Hepatocyte (in vitro differentiated cells): Measurements from ENCODE around the gene MAP4K5. TPM values are rescaled to one million over a fixed set of nuclear protein-coding genes. Genes with fewer than 3 reads are reported as not detected.
A peak's percentile ranks its signal among the peaks of the same experiment; 100 is the strongest.

Experiments
- DNase-seq: peaks from one replicate; pipeline ENCODE4 v3.0.0-alpha.2; 2016; ENCODE audit warnings: low spot score
- H2AFZ ChIP-seq: fragments of 200-600 bp; sonication (generic); 2 replicates; pipeline ENCODE4 v1.6.0; 2016; ENCODE audit warnings: antibody characterized with exemption, mild to moderate bottlenecking
- H3K27ac ChIP-seq: fragments of 200-600 bp; sonication (generic); 2 replicates; pipeline ENCODE4 v1.5.1; 2016; ENCODE audit warnings: mild to moderate bottlenecking
- H3K27me3 ChIP-seq: fragments of 200-600 bp; sonication (generic); 2 replicates; pipeline ENCODE4 v1.6.1; 2016
- H3K36me3 ChIP-seq: fragments of 200-600 bp; sonication (generic); replicated peaks from 2 replicates; pipeline ENCODE4 v1.5.1; 2016; ENCODE audit warnings: low read depth; ENCODE audit not compliant: insufficient read depth
- H3K4me1 ChIP-seq: fragments of 200-600 bp; sonication (generic); 2 replicates; pipeline ENCODE4 v1.5.1; 2016; ENCODE audit warnings: mild to moderate bottlenecking, moderate library complexity; ENCODE audit not compliant: insufficient read depth
- H3K4me2 ChIP-seq: fragments of 200-600 bp; sonication (generic); 2 replicates; pipeline ENCODE4 v1.6.0; 2016
- H3K4me3 ChIP-seq: fragments of 200-600 bp; sonication (generic); 2 replicates; pipeline ENCODE4 v1.5.1; 2016; ENCODE audit warnings: mild to moderate bottlenecking
- H3K79me2 ChIP-seq: fragments of 200-600 bp; sonication (generic); 2 replicates; pipeline ENCODE4 v1.6.0; 2017; ENCODE audit warnings: mild to moderate bottlenecking
- H3K9me2 ChIP-seq: fragments of 200-600 bp; sonication (generic); replicated peaks from 2 replicates; pipeline ENCODE4 v1.6.0; 2017; ENCODE audit warnings: mild to moderate bottlenecking; ENCODE audit not compliant: insufficient read depth
- H3K9me3 ChIP-seq: fragments of 200-600 bp; sonication (generic); 2 replicates; pipeline ENCODE4 v1.5.1; 2016; ENCODE audit warnings: low read depth, mild to moderate bottlenecking
- H4K20me1 ChIP-seq: fragments of 200-600 bp; sonication (generic); 2 replicates; pipeline ENCODE4 v1.6.0; 2016; ENCODE audit warnings: mild to moderate bottlenecking; ENCODE audit not compliant: insufficient read depth, poor library complexity, severe bottlenecking
- EZH2 ChIP-seq: fragments of 200-600 bp; sonication (generic); IDR thresholded peaks from 2 replicates; pipeline ENCODE4 v1.6.1; 2016; ENCODE audit warnings: antibody characterized with exemption, mild to moderate bottlenecking, borderline replicate concordance
- EZH2phosphoT487 ChIP-seq: fragments of 200-600 bp; sonication (generic); IDR thresholded peaks from one replicate; pipeline ENCODE4 v1.6.1; 2018; ENCODE audit warnings: antibody characterized with exemption, mild to moderate bottlenecking, low read depth, moderate library complexity; ENCODE audit not compliant: unreplicated experiment, severe bottlenecking
- WGBS: methylation state at CpG from one replicate; pipeline ENCODE4 v1.1.6; 2016; ENCODE audit warnings: low lambda C conversion rate; ENCODE audit errors: missing lambda C conversion rate; 5-methylcytosine and 5-hydroxymethylcytosine counted together
- polyA plus RNA-seq: library from polyadenylated mRNA; unstranded; fragments of >200 nt; fragmentation: Nextera tagmentation; extraction: Ambion mirVana; gene quantifications from 2 replicates; pipeline ENCODE4 v1.2.1, GENCODE V29; 2016
- total RNA-seq: library from RNA; depleted of rRNA; stranded (reverse); fragments of >200 nt; gene quantifications from 2 replicates; pipeline ENCODE4 v1.2.3, GENCODE V29; 2014
- TF ChIP-seq, protein P1 (sequence below): fragments of 200-600 bp; sonication (generic); IDR thresholded peaks from 2 replicates; pipeline ENCODE4 v1.5.1; 2016; ENCODE audit warnings: antibody characterized with exemption, mild to moderate bottlenecking; ENCODE audit not compliant: poor library complexity

The MAP4K5 gene
- total and polyA plus RNA-seq, 2 experiments from 2014 or later: 41.0 to 98.6 TPM

DNA sequence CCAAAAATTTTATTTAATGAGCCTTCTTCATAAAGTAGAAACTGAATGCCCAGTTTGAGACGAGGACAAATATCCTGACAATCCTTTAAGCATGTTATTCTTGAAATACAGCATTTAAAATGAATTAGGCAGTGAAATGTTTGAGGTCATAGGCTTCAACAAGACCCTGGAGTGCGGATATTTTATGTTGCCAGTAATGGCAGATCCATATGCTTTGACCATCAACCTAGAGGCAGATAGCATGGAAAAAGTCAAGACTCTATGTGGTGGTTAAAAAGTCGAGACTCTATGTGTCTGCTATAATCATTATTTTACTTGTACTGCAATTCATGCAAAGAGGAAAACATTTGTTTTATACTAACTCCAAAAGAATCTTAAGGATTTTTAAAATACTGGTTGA, 2.0 kb upstream of the MAP4K5 start:
- no peak overlapping the region for H2AFZ ChIP-seq
- H3K4me1 ChIP-seq: peaks cover 12% of the 10 kb centered on the region
- WGBS: 91% methylated on average over 3 of the region's 3 CpGs
- H4K20me1 ChIP-seq: peaks cover 22% of the 10 kb centered on the region
- H3K4me2 ChIP-seq: no peak overlapping the region
- H3K9me2 ChIP-seq: no peaks in the 10 kb centered on the region
- peaks cover 28% of the 10 kb centered on the region for H3K79me2 ChIP-seq
- no peak overlapping the region for H3K27ac ChIP-seq
- TF ChIP-seq EZH2phosphoT487 (no peak), EZH2 (no peak)
- TF ChIP-seq, protein P1, sequence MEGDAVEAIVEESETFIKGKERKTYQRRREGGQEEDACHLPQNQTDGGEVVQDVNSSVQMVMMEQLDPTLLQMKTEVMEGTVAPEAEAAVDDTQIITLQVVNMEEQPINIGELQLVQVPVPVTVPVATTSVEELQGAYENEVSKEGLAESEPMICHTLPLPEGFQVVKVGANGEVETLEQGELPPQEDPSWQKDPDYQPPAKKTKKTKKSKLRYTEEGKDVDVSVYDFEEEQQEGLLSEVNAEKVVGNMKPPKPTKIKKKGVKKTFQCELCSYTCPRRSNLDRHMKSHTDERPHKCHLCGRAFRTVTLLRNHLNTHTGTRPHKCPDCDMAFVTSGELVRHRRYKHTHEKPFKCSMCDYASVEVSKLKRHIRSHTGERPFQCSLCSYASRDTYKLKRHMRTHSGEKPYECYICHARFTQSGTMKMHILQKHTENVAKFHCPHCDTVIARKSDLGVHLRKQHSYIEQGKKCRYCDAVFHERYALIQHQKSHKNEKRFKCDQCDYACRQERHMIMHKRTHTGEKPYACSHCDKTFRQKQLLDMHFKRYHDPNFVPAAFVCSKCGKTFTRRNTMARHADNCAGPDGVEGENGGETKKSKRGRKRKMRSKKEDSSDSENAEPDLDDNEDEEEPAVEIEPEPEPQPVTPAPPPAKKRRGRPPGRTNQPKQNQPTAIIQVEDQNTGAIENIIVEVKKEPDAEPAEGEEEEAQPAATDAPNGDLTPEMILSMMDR: no peak
- H3K4me3 ChIP-seq: no peak overlapping the region
- no peaks in the 10 kb centered on the region for H3K9me3 ChIP-seq
- H3K36me3 ChIP-seq: no peaks in the 10 kb centered on the region
- no peak for DNase-seq
- no peaks in the 10 kb centered on the region for H3K27me3 ChIP-seq

- 90% methylated on average over 3 of the region's 3 CpGs for WGBS
- Histone ChIP-seq H2AFZ (no peak overlapping the region), H3K9me2 (no peaks in the 10 kb centered on the region), H3K4me2 (peak overlapping the region; percentile 94), H3K27me3 (no peaks in the 10 kb centered on the region), H3K27ac (peak overlapping the region; percentile 99), H3K4me3 (no peak overlapping the region), H3K9me3 (no peaks in the 10 kb centered on the region), H4K20me1 (peaks cover 28% of the 10 kb centered on the region), H3K79me2 (peaks cover 34% of the 10 kb centered on the region), H3K4me1 (peaks cover 12% of the 10 kb centered on the region), H3K36me3 (no peaks in the 10 kb centered on the region)
- no peak for DNase-seq
- TF ChIP-seq, protein P1: no peak
- TF ChIP-seq EZH2 (no peak), EZH2phosphoT487 (no peak)
Observed at GRCh38 chr14:50533806-50534205, 1.4 kb upstream of the MAP4K5 start.

DNA sequence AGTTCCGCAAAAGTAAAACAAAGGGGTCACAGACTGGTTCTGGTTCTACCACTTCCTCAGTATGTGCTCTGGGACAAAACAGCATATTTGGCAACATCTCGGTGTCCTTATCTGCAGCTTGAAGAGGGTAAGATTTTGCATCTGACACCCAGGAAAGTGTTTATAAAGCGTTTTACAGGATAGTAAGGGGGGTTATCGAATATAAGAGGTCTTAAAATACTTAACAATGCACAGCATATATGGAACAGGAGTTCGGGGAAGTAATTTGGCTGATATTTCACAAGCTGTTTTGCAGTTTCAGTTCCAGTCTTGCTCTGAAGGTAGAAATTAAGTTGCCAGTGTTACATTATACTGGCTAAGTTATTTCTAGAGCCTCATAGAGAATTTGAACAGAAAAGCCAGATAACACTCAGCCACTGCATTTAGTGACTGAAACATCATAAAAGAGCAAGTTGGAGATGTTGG, 904 bp upstream of the MAP4K5 start:
- peak overlapping the region; percentile 95 for H2AFZ ChIP-seq
- peak overlapping the region; percentile 94 for H3K4me2 ChIP-seq
- H3K79me2 ChIP-seq: peaks cover 40% of the 10 kb centered on the region
- no peaks in the 10 kb centered on the region for H3K36me3 ChIP-seq
- peak overlapping the region; percentile 99 for H3K27ac ChIP-seq
- DNase-seq: no peak
- H3K9me3 ChIP-seq: no peaks in the 10 kb centered on the region
- H3K4me3 ChIP-seq: peak overlapping the region; percentile 39
- no peaks in the 10 kb centered on the region for H3K27me3 ChIP-seq
- WGBS: 42% methylated on average over 5 of the region's 5 CpGs
- H4K20me1 ChIP-seq: peaks cover 33% of the 10 kb centered on the region
- no peak for TF ChIP-seq EZH2
- TF ChIP-seq, protein P1: no peak
- TF ChIP-seq EZH2phosphoT487: no peak
- no peaks in the 10 kb centered on the region for H3K9me2 ChIP-seq
- peaks cover 12% of the 10 kb centered on the region for H3K4me1 ChIP-seq
